A549 (cell line): ENCODE measurements around the gene SORCS3. TPM values are rescaled to one million over a fixed set of nuclear protein-coding genes. Genes with fewer than 3 reads are reported as not detected.

Experiments used
- ATAC-seq, 2 experiments: fragments of 200-7000 bp in 1 of 2; fragments of >200 bp in 1 of 2; cut with Nextera tagmentation in 1 of 2; cut with Tn5 transposase in 1 of 2; 3 replicates each; pipeline versions ENCODE4 v1.8.0 to v1.9.1; 2018 to 2020; ENCODE audit warnings: mild to moderate bottlenecking in 1 of 2, moderate library complexity in 1 of 2
- CTCF ChIA-PET: fragments of 300-600 bp; sonication (Branson Sonifier 250); formaldehyde crosslinking; extraction: SDS; loops from one replicate; lab custom pipeline; 2021; ENCODE audit warnings: antibody characterized with exemption, inconsistent platforms; lab: Yijun Ruan, JAX
- POLR2A ChIA-PET: fragments of 350-600 bp; formaldehyde crosslinking; extraction: SDS; loops from one replicate; lab custom pipeline; 2021; ENCODE audit warnings: antibody characterized with exemption, inconsistent platforms; lab: Yijun Ruan, JAX
- DNase-seq, 2 experiments: peaks; one replicate each; pipeline versions ENCODE4 v3.0.0 to v3.0.0-alpha.2; 2011 to 2016; ENCODE audit warnings: low read depth in 1 of 2, low spot score in 1 of 2
- FAIRE-seq: peaks from 2 replicates; lab custom pipeline; 2011; peaks lifted over from hg19 to GRCh38; lab: Jason Lieb, UNC
- H3K27ac ChIP-seq, 2 experiments: fragments of >200 bp; sonication (Bioruptor Twin); formaldehyde crosslinking; 3 replicates each; pipeline ENCODE4 v1.5.1; 2016 to 2017
- H3K4me1 ChIP-seq: fragments of >200 bp; sonication (Bioruptor Twin); formaldehyde crosslinking; 3 replicates; pipeline ENCODE4 v1.6.1; 2016
- H3K4me2 ChIP-seq: fragments of >200 bp; sonication (Bioruptor Twin); formaldehyde crosslinking; 3 replicates; pipeline ENCODE4 v1.6.1; 2016
- H3K4me3 ChIP-seq: fragments of >200 bp; sonication (Bioruptor Twin); formaldehyde crosslinking; 3 replicates; pipeline ENCODE4 v1.5.1; 2016
- H3K9me3 ChIP-seq: fragments of >200 bp; sonication (Bioruptor Twin); formaldehyde crosslinking; 3 replicates; pipeline ENCODE4 v1.6.1; 2016
- BHLHE40 ChIP-seq: IDR thresholded peaks from 2 replicates; pipeline ENCODE4 v1.6.1; 2012; ENCODE audit warnings: low read depth, low read length, inconsistent platforms
- CHD2 ChIP-seq: fragments of 150-350 bp; IDR thresholded peaks from 2 replicates; pipeline ENCODE4 v1.6.1; 2014; ENCODE audit warnings: low read length; ENCODE audit not compliant: partially characterized antibody
- CHD4 ChIP-seq: fragments of 200-600 bp; sonication (generic); IDR thresholded peaks from 2 replicates; pipeline ENCODE4 v1.6.1; 2016; ENCODE audit warnings: antibody characterized with exemption, mild to moderate bottlenecking, borderline replicate concordance
- CTCF ChIP-seq: fragments of >200 bp; sonication (Bioruptor Twin); formaldehyde crosslinking; IDR thresholded peaks from 3 replicates; pipeline ENCODE4 v1.5.1; 2016
- EHMT2 ChIP-seq: fragments of 200-600 bp; sonication (generic); IDR thresholded peaks from 2 replicates; pipeline ENCODE4 v1.6.1; 2016; ENCODE audit warnings: antibody characterized with exemption, low read depth, mild to moderate bottlenecking, moderate library complexity
- ELK1 ChIP-seq: fragments of 150-350 bp; IDR thresholded peaks from 2 replicates; pipeline ENCODE4 v1.6.1; 2014; ENCODE audit warnings: low read depth, mild to moderate bottlenecking, low read length
- ESRRA ChIP-seq: fragments of 150-350 bp; IDR thresholded peaks from 2 replicates; pipeline ENCODE4 v1.6.1; 2014; ENCODE audit warnings: mild to moderate bottlenecking, low read length, borderline replicate concordance
- FOSB ChIP-seq: fragments of 250-450 bp; sonication (Bioruptor Pico); IDR thresholded peaks from 2 replicates; pipeline ENCODE4 v1.5.0; 2020; ENCODE audit warnings: mild to moderate bottlenecking, moderate library complexity
- GATA3 ChIP-seq: IDR thresholded peaks from 2 replicates; pipeline ENCODE4 v1.6.1; 2012; ENCODE audit warnings: borderline replicate concordance
- HDAC2 ChIP-seq: fragments of 200-600 bp; sonication (generic); IDR thresholded peaks from 2 replicates; pipeline ENCODE4 v1.6.1; 2016
- HES2 ChIP-seq: fragments of >200 bp; sonication (Bioruptor Twin); formaldehyde crosslinking; IDR thresholded peaks from 2 replicates; pipeline ENCODE4 v1.6.1; 2016
- HEYL ChIP-seq: fragments of 250-450 bp; sonication (Bioruptor Pico); IDR thresholded peaks from 2 replicates; pipeline ENCODE4 v1.8.0; 2021; ENCODE audit warnings: mild to moderate bottlenecking, moderate library complexity
- HOXB13 ChIP-seq: fragments of 250-450 bp; sonication (Bioruptor Pico); IDR thresholded peaks from 2 replicates; pipeline ENCODE4 v1.5.0; 2020; ENCODE audit warnings: low read depth, mild to moderate bottlenecking, moderate library complexity
- HOXB5 ChIP-seq: fragments of 250-450 bp; sonication (Bioruptor Pico); IDR thresholded peaks from 2 replicates; pipeline ENCODE4 v1.5.0; 2020; ENCODE audit warnings: mild to moderate bottlenecking, moderate library complexity
- JUN ChIP-seq, 2 experiments: fragments of >200 bp; sonication (Bioruptor Twin); formaldehyde crosslinking; IDR thresholded peaks; 2 replicates in 1 of 2; 3 replicates in 1 of 2; pipeline ENCODE4 v1.6.1; 2016 to 2017
- JUNB ChIP-seq: fragments of >200 bp; sonication (Bioruptor Twin); formaldehyde crosslinking; IDR thresholded peaks from 2 replicates; pipeline ENCODE4 v1.6.1; 2016
- KDM1A ChIP-seq: fragments of 200-600 bp; sonication (generic); IDR thresholded peaks from 2 replicates; pipeline ENCODE4 v1.6.1; 2016; ENCODE audit warnings: low read depth, mild to moderate bottlenecking
- MAFK ChIP-seq: fragments of 450-650 bp; IDR thresholded peaks from 2 replicates; pipeline ENCODE4 v1.6.1; 2014; ENCODE audit not compliant: partially characterized antibody
- MYC ChIP-seq: IDR thresholded peaks from 2 replicates; pipeline ENCODE4 v1.6.1; 2012; ENCODE audit warnings: mild to moderate bottlenecking, inconsistent platforms, low read length, improper control_type of control experiment, borderline replicate concordance
- NFE2L2 ChIP-seq: fragments of 150-350 bp; conservative IDR thresholded peaks from 2 replicates; pipeline ENCODE4 v1.6.1; 2014; ENCODE audit warnings: low read length
- NPAS2 ChIP-seq: fragments of 250-450 bp; sonication (Bioruptor Pico); IDR thresholded peaks from 2 replicates; pipeline ENCODE4 v1.8.0; 2022; ENCODE audit warnings: mild to moderate bottlenecking, moderate library complexity, borderline replicate concordance
- PHF8 ChIP-seq: fragments of 200-600 bp; sonication (generic); IDR thresholded peaks from 2 replicates; pipeline ENCODE4 v1.6.1; 2016; ENCODE audit warnings: low read depth, mild to moderate bottlenecking, antibody characterized with exemption, moderate library complexity, borderline replicate concordance
- POLR2A ChIP-seq: IDR thresholded peaks from 2 replicates; pipeline ENCODE4 v1.6.1; 2012; ENCODE audit warnings: mild to moderate bottlenecking, low read length
- POLR2AphosphoS2 ChIP-seq: conservative IDR thresholded peaks from 2 replicates; pipeline ENCODE4 v1.6.1; 2012; ENCODE audit warnings: low read length, improper control_type of control experiment, inconsistent platforms
- RAD21 ChIP-seq, 2 experiments: fragments of >200 bp in 1 of 2; sonication (Bioruptor Twin) in 1 of 2; formaldehyde crosslinking in 1 of 2; IDR thresholded peaks in 1 of 2; conservative IDR thresholded peaks in 1 of 2; 2 replicates in 1 of 2; 3 replicates in 1 of 2; pipeline ENCODE4 v1.6.1; 2012 to 2018; ENCODE audit warnings: inconsistent platforms in 1 of 2
- TFCP2L1 ChIP-seq: fragments of 250-450 bp; sonication (Bioruptor Pico); IDR thresholded peaks from 2 replicates; pipeline ENCODE4 v1.5.0; 2021; ENCODE audit warnings: mild to moderate bottlenecking
- WGBS: methylation state at CpG from one replicate; pipeline ENCODE4 v1.1.6; 2017; ENCODE audit errors: missing lambda C conversion rate; 5-methylcytosine and 5-hydroxymethylcytosine counted together
- polyA plus RNA-seq, 4 experiments: library from polyadenylated mRNA; depleted of rRNA in 3 of 4; stranded (reverse); fragments of >200 nt; fragmentation: RNase III in 1 of 4; extraction: RNeasy Plus Mini Kit Qiagen cat#74134 plus additional on column Dnase treatment in 1 of 4; gene quantifications; 2 replicates in 3 of 4; 3 replicates in 1 of 4; pipeline ENCODE4 v1.2.3, GENCODE V29; 2011 to 2017
- TF ChIP-seq, protein P1 (sequence below): IDR thresholded peaks from 2 replicates; pipeline ENCODE4 v1.6.1; 2012

The SORCS3 gene
- polyA plus RNA-seq, 2 of the 4 experiments (the other 2 are of a cell fraction), result not detected

GRCh38 chr10:105096316-105096715 is 455.2 kb downstream of the SORCS3 start:
- TF ChIP-seq, protein P1, sequence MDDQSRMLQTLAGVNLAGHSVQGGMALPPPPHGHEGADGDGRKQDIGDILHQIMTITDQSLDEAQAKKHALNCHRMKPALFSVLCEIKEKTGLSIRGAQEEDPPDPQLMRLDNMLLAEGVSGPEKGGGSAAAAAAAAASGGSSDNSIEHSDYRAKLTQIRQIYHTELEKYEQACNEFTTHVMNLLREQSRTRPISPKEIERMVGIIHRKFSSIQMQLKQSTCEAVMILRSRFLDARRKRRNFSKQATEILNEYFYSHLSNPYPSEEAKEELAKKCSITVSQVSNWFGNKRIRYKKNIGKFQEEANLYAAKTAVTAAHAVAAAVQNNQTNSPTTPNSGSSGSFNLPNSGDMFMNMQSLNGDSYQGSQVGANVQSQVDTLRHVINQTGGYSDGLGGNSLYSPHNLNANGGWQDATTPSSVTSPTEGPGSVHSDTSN, result no peak
- no peak for TF ChIP-seq CTCF
- TF ChIP-seq CHD2, result no peak
- no peak for TF ChIP-seq TFCP2L1 (CRISPR knock-in tag)
- no peak for TF ChIP-seq HOXB5 (CRISPR knock-in tag)
- TF ChIP-seq EHMT2, result no peak
- TF ChIP-seq JUNB, result no peak
- no peak for TF ChIP-seq MAFK
- no peak for TF ChIP-seq PHF8
- TF ChIP-seq MYC, result no peak
- no peak for TF ChIP-seq HEYL (CRISPR knock-in tag)
- TF ChIP-seq HDAC2, result no peak
- no peak for TF ChIP-seq FOSB
- TF ChIP-seq GATA3, result no peak
- no peak for TF ChIP-seq POLR2A
- no peak for TF ChIP-seq NPAS2 (CRISPR knock-in tag)
- no peak for TF ChIP-seq KDM1A
- POLR2A ChIA-PET, result no interaction called here
- Histone ChIP-seq H3K4me3 (no peak overlapping the region), H3K9me3 (no peaks in the 10 kb centered on the region), H3K4me1 (no peaks in the 10 kb centered on the region), H3K4me2 (no peak overlapping the region), H3K27ac (no peak overlapping the region)
- CTCF ChIA-PET, result no interaction called here
- DNase-seq, result no peak
- 0% methylated on average over 3 of the region's 3 CpGs for WGBS
- no peak for ATAC-seq
- FAIRE-seq, result no peak

GRCh38 chr10:105102977-105103376 is 461.9 kb downstream of the SORCS3 start:
- H3K4me2 ChIP-seq, result no peak overlapping the region
- CTCF ChIA-PET, result no interaction called here
- no peak for TF ChIP-seq CHD4
- no peak for TF ChIP-seq HES2
- TF ChIP-seq CTCF, result no peak
- TF ChIP-seq BHLHE40, result no peak
- no peak for TF ChIP-seq RAD21 (conservative IDR thresholded peaks at IDR 0.05 in 1 of 2, IDR thresholded peaks at IDR 0.05 in 1 of 2)
- no peak for TF ChIP-seq HOXB13 (CRISPR knock-in tag)
- no peak for TF ChIP-seq EHMT2
- no peak for TF ChIP-seq NFE2L2
- TF ChIP-seq ELK1, result no peak
- no peak for TF ChIP-seq JUNB
- no peak for TF ChIP-seq JUN (IDR thresholded peaks at IDR 0.05)
- TF ChIP-seq POLR2AphosphoS2, result no peak
- no peak for TF ChIP-seq ESRRA
- TF ChIP-seq, all 56 proteins: peak for 0
- Histone ChIP-seq H3K4me1 (no peaks in the 10 kb centered on the region), H3K4me3 (no peak overlapping the region), H3K9me3 (no peaks in the 10 kb centered on the region), H3K27ac (no peak overlapping the region)
- ATAC-seq, result no peak
- WGBS, result 3% methylated on average over 6 of the region's 6 CpGs
- DNase-seq, result no peak
- no peak for FAIRE-seq
- POLR2A ChIA-PET, result no interaction called here
